ENCODE data around the gene FOXO1. TPM values are rescaled to one million over a fixed set of nuclear protein-coding genes. Genes with fewer than 3 reads are reported as not detected.

Gene FOXO1
- total and polyA plus RNA-seq, 9 of the 15 experiments (the other 6 are each of a cell fraction or from before 2014, with no cell fraction given), result 0.04 to 0.73 (median 0.20) TPM

DNA sequence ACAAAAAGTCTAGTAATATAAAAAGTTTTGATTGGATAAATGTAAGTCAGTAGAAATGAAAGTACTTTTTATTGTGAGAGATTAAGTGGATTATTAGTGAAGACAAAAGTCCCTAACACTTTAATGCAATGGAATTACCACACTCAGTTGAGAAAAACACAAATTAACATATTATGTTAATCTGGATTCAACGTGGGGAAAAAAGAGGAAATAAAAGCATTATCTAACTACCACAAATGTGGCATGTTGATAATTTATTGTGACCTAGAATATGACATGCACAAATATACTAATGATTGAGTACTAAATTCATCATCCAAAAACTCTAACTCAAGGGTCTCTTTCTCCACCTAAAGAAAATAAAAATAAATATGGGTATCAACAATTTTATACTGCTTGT lies 41.5 kb downstream of the FOXO1 start:
- 0% methylated on average over 1 of the region's 1 CpG for WGBS (ENCODE audit: insufficient coverage, low coverage, missing lambda C conversion rate)
- Histone ChIP-seq H3K27ac (ENCODE audit: extremely low read depth, low read depth, low read length) (no peak overlapping the region), H3K4me3 (no peak overlapping the region), H3K79me2 (ENCODE audit: control insufficient read depth, insufficient read depth, low read length) (no peaks in the 10 kb centered on the region), H3K27me3 (ENCODE audit: control insufficient read depth in 2 of 2, insufficient read depth in 2 of 2, low read length in 2 of 2) (peaks cover 0 to 4% of the 10 kb centered on the region in 2 experiments; a peak in 2 of 5 replicates), H3K4me1 (replicated peaks in 1 of 2; ENCODE audit: control insufficient read depth in 2 of 2, insufficient read depth in 2 of 2, low read length in 2 of 2) (no peaks in the 10 kb centered on the region), H3K9me3 (replicated peaks; ENCODE audit: control insufficient read depth, insufficient read depth, low read depth, low read length) (no peaks in the 10 kb centered on the region), H3K4me2 (ENCODE audit: insufficient read depth, low read length) (no peak overlapping the region), H3K9me1 (ENCODE audit: control insufficient read depth, insufficient read depth, low read length) (no peaks in the 10 kb centered on the region), H3K36me3 (ENCODE audit: control insufficient read depth, insufficient read depth, low read length) (no peaks in the 10 kb centered on the region), H2AFZ (ENCODE audit: low read depth, low read length) (no peak overlapping the region), H3K9ac (ENCODE audit: insufficient read depth in 1 of 2, low read depth in 2 of 2, low read length in 2 of 2) (no peak overlapping the region), H4K20me1 (replicated peaks; ENCODE audit: control insufficient read depth, insufficient read depth, low read length) (0 out of 2 replicates have a peak, but pooled peaks cover 5% of the 10 kb centered on the region)
- ChIA-PET POLR2A (interaction anchor here (0.6 kb wide), 1 partner anchor 1605 kb away, joined by 3 read pairs; no protein-coding TSS in a partner anchor), CTCF (ENCODE audit: low intra/inter-chr PET ratio) (no interaction called here)
- no TSS peak for BruUV-seq (replicated peaks)
- DNase-seq (ENCODE audit: extremely low read depth in 1 of 4, low spot score in 3 of 4) (no peak), FAIRE-seq (no peak), ATAC-seq (no peak)
- TF ChIP-seq CSDE1 (IDR thresholded peaks at IDR 0.05) (no peak), ZNF444 (CRISPR knock-in tag; IDR thresholded peaks at IDR 0.05) (no peak)
- TF ChIP-seq, protein P1, sequence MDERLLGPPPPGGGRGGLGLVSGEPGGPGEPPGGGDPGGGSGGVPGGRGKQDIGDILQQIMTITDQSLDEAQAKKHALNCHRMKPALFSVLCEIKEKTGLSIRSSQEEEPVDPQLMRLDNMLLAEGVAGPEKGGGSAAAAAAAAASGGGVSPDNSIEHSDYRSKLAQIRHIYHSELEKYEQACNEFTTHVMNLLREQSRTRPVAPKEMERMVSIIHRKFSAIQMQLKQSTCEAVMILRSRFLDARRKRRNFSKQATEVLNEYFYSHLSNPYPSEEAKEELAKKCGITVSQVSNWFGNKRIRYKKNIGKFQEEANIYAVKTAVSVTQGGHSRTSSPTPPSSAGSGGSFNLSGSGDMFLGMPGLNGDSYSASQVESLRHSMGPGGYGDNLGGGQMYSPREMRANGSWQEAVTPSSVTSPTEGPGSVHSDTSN (CRISPR knock-in tag; IDR thresholded peaks at IDR 0.05; ENCODE audit: low read depth), result no peak
- TF ChIP-seq, protein P1 (tag; conservative IDR thresholded peaks at IDR 0.05; ENCODE audit: low read depth), result peak; percentile 40
- intact Hi-C loops (cut with micrococcal nuclease) (no loop called here), in situ Hi-C loops (cut with MboI) (no loop called here)
